Left lung (tissue), 10 donors: ENCODE data around the gene CMC1. TPM values are rescaled to one million over a fixed set of nuclear protein-coding genes. Genes with fewer than 3 reads are reported as not detected.
A peak's percentile ranks its signal among the peaks of the same experiment; 100 is the strongest.

Source experiments
- ATAC-seq: fragments of 200-7000 bp; cut with Tn5 transposase; one replicate; pipeline ENCODE4 v1.9.1; 2020; ENCODE audit warnings: moderate library complexity
- DNase-seq, 4 donors: peaks; one replicate each; pipeline ENCODE4 v3.0.0-alpha.2; 2013 to 2020
- H3K27ac ChIP-seq, 2 donors: fragments of 200-600 bp; sonication (generic) in 1 of 2; one replicate each; pipeline versions ENCODE4 v1.5.0 to v1.8.0; 2020 to 2021
- H3K27me3 ChIP-seq, 2 donors: fragments of 200-600 bp; sonication (generic) in 1 of 2; one replicate each; pipeline versions ENCODE4 v1.5.0 to v1.8.0; 2020 to 2021
- H3K36me3 ChIP-seq, 2 donors: fragments of 200-600 bp; sonication (generic) in 1 of 2; one replicate each; pipeline versions ENCODE4 v1.5.0 to v1.8.0; 2020 to 2021
- H3K4me1 ChIP-seq, 2 donors: fragments of 200-600 bp; one replicate each; pipeline ENCODE4 v1.8.0; 2021
- H3K4me3 ChIP-seq, 2 donors: fragments of 200-600 bp; sonication (generic) in 1 of 2; one replicate each; pipeline versions ENCODE4 v1.5.0 to v1.8.0; 2020 to 2021; ENCODE audit warnings: mild to moderate bottlenecking in 1 of 2
- H3K9me3 ChIP-seq, 2 donors: fragments of 200-600 bp; sonication (generic) in 1 of 2; one replicate each; pipeline versions ENCODE4 v1.5.0 to v1.8.0; 2020 to 2021
- CTCF ChIP-seq, 2 donors: fragments of 200-600 bp; sonication (generic) in 1 of 2; IDR thresholded peaks; one replicate each; pipeline versions ENCODE4 v1.5.0 to v1.8.0; 2021; ENCODE audit warnings: antibody characterized with exemption in 2 of 2
- intact Hi-C, 2 donors: fragments of 100-400 bp; cut with DNase I; formaldehyde crosslinking; loops; one replicate each; pipeline versions ENCODE4 v1.11.2 to v1.14.2; 2022
- polyA plus RNA-seq, 6 donors: library from polyadenylated mRNA; unstranded; fragments of 120-200 nt; gene quantifications; one replicate each; pipeline ENCODE4 v1.2.1, GENCODE V29; 2013; ENCODE audit not compliant: insufficient read length in 6 of 6
- total RNA-seq, 2 donors: library from RNA; stranded (reverse); fragmentation: NEBNext Ultra II Directional; extraction: Animal tissue kit (Norgen Biotek cat#: 25700); gene quantifications; one replicate each; pipeline ENCODE4 v1.2.1, GENCODE V29; 2021
- donor health status: DM: no; HTN: yes; CAD: no.
- donor health status: DM: no; HTN: no; CAD: no.

CMC1 gene
- total and polyA plus RNA-seq, 8 donors, result 18.6 to 34.5 (median 26.9) TPM

- ATAC-seq (no peak), DNase-seq (no peak)
- Histone ChIP-seq H3K36me3 (peaks cover 2 to 68% of the 10 kb centered on the region in 2 donors), H3K27me3 (no peaks in the 10 kb centered on the region), H3K4me3 (no peak overlapping the region), H3K27ac (no peak overlapping the region), H3K9me3 (no peaks in the 10 kb centered on the region), H3K4me1 (peaks cover 0 to 8% of the 10 kb centered on the region in 2 donors)
- intact Hi-C loops, result loop anchor here in 1 of 2 donors (10.0 kb wide), 1 partner anchor 622 kb away; no protein-coding TSS in a partner anchor
- TF ChIP-seq CTCF (IDR thresholded peaks at IDR 0.05), result no peak
Measured at GRCh38 chr3:28337230-28337629, 95.8 kb downstream of the CMC1 start.

GRCh38 chr3:28343144-28343543 lies 101.7 kb downstream of the CMC1 start:
- Histone ChIP-seq H3K27ac (peak overlapping the region in 1 of 2 donors; percentile 14), H3K9me3 (no peaks in the 10 kb centered on the region), H3K4me1 (peaks cover 22 to 60% of the 10 kb centered on the region in 2 donors), H3K4me3 (no peak overlapping the region), H3K36me3 (peaks cover 0 to 25% of the 10 kb centered on the region in 2 donors), H3K27me3 (no peaks in the 10 kb centered on the region)
- DNase-seq, result no peak
- ATAC-seq, result no peak
- intact Hi-C loops, result no loop called here
- TF ChIP-seq CTCF (IDR thresholded peaks at IDR 0.05), result no peak

GRCh38 chr3:28345690-28346089 lies 104.3 kb downstream of the CMC1 start:
- Histone ChIP-seq H3K4me1 (peaks cover 22 to 73% of the 10 kb centered on the region in 2 donors), H3K27ac (no peak overlapping the region), H3K27me3 (no peaks in the 10 kb centered on the region), H3K4me3 (peak overlapping the region in 1 of 2 donors; percentile 69), H3K36me3 (no peaks in the 10 kb centered on the region), H3K9me3 (no peaks in the 10 kb centered on the region)
- intact Hi-C loops, result no loop called here
- DNase-seq (no peak), ATAC-seq (no peak)
- no peak for TF ChIP-seq CTCF (IDR thresholded peaks at IDR 0.05)

GRCh38 chr3:28347374-28348264 lies 106.2 kb downstream of the CMC1 start:
- peaks cover 22 to 66% of the 10 kb centered on the region in 2 donors for H3K4me1 ChIP-seq
- peak overlapping the region; percentile 69 to 74 for H3K4me3 ChIP-seq
- peak overlapping the region; percentile 100 for H3K27ac ChIP-seq
- no peak for TF ChIP-seq CTCF (IDR thresholded peaks at IDR 0.05)
- intact Hi-C loops, result no loop called here
- DNase-seq, result peak in 2 of 4 donors; percentile 56 to 65
- peaks cover 0 to 4% of the 10 kb centered on the region in 2 donors for H3K36me3 ChIP-seq
- ATAC-seq, result no peak
- peaks cover 0 to 10% of the 10 kb centered on the region in 2 donors for H3K9me3 ChIP-seq
- no peaks in the 10 kb centered on the region for H3K27me3 ChIP-seq

- peaks cover 0 to 10% of the 10 kb centered on the region in 2 donors for H3K36me3 ChIP-seq
- ATAC-seq (peak; percentile 86), DNase-seq (peak in 1 of 4 donors; percentile 90)
- H3K27ac ChIP-seq, result peak overlapping the region; percentile 100
- intact Hi-C loops, result no loop called here
- H3K4me1 ChIP-seq, result peaks cover 22 to 61% of the 10 kb centered on the region in 2 donors
- no peak for TF ChIP-seq CTCF (IDR thresholded peaks at IDR 0.05)
- peaks cover 0 to 14% of the 10 kb centered on the region in 2 donors for H3K9me3 ChIP-seq
- H3K4me3 ChIP-seq, result peak overlapping the region; percentile 69 to 74
- H3K27me3 ChIP-seq, result no peaks in the 10 kb centered on the region
Measured at GRCh38 chr3:28348265-28348628, 106.8 kb downstream of the CMC1 start.
